Nephron progenitor cell (in vitro differentiated cells): Measurements from ENCODE around the gene CCDC146.

ENCODE experiments used
- DNase-seq: peaks from one replicate; pipeline ENCODE4 v3.0.0; 2021
- H3K27ac Mint-ChIP-seq: 2 replicates; pipeline ENCODE4 v1.8.0; 2021; ENCODE audit warnings: mild to moderate bottlenecking, moderate library complexity, mixed read lengths
- H3K27me3 Mint-ChIP-seq: 2 replicates; pipeline ENCODE4 v1.8.0; 2021; ENCODE audit warnings: mild to moderate bottlenecking, low read depth, mixed read lengths; ENCODE audit not compliant: poor library complexity
- H3K36me3 Mint-ChIP-seq: 2 replicates; pipeline ENCODE4 v1.8.0; 2021; ENCODE audit warnings: low read depth, mixed read lengths
- H3K4me1 Mint-ChIP-seq: 2 replicates; pipeline ENCODE4 v1.8.0; 2021; ENCODE audit warnings: mixed read lengths
- H3K4me3 Mint-ChIP-seq: 2 replicates; pipeline ENCODE4 v1.8.0; 2021; ENCODE audit warnings: mild to moderate bottlenecking, moderate library complexity, mixed read lengths
- H3K9me3 Mint-ChIP-seq: 2 replicates; pipeline ENCODE4 v1.8.0; 2021; ENCODE audit warnings: mild to moderate bottlenecking, moderate library complexity, mixed read lengths
- TF ChIP-seq, protein P1 (sequence below): fragments of 200-600 bp; sonication (generic); IDR thresholded peaks from 2 replicates; pipeline ENCODE4 v1.5.0; 2021; ENCODE audit warnings: antibody characterized with exemption

The CCDC146 gene

DNA sequence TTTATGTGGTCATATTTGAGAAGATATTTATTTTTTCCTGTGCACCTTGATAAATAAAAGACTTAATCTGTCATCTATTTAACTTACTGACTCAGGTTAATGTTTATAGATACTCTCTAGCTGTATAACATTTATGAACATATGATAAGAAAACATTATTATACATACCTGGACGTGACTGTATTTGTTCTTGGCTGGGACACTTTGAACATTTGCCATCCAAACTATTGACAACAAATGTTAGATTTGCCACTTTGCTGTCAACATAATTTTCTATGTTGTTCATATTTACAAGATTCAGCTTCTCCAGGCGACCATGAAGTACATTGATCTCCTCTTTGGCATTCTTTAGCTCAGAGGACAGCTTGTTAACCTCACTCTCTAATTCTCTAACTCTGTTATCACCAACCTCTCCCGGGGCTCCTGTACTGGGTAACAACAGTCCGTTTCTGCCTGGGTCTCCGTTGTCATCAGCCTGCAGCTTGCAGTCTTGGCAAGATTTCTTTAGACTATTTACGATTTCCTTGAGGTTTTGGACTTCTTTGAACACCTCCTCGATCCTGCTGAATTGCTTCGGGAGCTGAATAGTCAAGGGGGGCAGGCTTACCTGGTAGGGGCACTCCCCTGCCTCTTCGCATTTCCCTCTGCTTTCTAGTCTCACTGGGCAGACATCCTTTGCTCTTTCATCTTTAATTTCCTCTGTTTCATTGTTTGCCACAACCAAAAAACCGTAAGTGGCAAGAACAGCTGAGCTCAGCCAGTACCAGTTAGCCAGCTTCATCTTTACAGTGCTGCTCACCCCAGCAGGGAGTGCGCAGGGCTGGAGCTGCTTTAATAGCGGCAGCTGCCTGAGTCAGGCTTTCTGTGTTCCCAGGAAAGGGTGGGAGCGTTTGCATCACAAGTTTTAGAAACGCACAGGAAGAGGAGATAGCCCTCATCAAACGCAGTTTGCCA lies 76.9 kb downstream of the CCDC146 start, which contains the start of gene FGL2:
FGL2 (minus strand) TSS at position 807 of the 954 bp plus-strand sequence; CDS start at position 781, 26 bp downstream.
- peak within 1 kb of the TSS; percentile 68 for H3K4me3 Mint-ChIP-seq
- H3K9me3 Mint-ChIP-seq: no peaks in the 10 kb centered on the region
- peaks cover 17% of the 10 kb centered on the region for H3K27me3 Mint-ChIP-seq
- H3K27ac Mint-ChIP-seq: no peak within 1 kb of the TSS
- peak; percentile 26 for DNase-seq
- TF ChIP-seq, protein P1, sequence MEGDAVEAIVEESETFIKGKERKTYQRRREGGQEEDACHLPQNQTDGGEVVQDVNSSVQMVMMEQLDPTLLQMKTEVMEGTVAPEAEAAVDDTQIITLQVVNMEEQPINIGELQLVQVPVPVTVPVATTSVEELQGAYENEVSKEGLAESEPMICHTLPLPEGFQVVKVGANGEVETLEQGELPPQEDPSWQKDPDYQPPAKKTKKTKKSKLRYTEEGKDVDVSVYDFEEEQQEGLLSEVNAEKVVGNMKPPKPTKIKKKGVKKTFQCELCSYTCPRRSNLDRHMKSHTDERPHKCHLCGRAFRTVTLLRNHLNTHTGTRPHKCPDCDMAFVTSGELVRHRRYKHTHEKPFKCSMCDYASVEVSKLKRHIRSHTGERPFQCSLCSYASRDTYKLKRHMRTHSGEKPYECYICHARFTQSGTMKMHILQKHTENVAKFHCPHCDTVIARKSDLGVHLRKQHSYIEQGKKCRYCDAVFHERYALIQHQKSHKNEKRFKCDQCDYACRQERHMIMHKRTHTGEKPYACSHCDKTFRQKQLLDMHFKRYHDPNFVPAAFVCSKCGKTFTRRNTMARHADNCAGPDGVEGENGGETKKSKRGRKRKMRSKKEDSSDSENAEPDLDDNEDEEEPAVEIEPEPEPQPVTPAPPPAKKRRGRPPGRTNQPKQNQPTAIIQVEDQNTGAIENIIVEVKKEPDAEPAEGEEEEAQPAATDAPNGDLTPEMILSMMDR: no peak
- no peaks in the 10 kb centered on the region for H3K36me3 Mint-ChIP-seq
- peaks cover 7% of the 10 kb centered on the region for H3K4me1 Mint-ChIP-seq

DNA sequence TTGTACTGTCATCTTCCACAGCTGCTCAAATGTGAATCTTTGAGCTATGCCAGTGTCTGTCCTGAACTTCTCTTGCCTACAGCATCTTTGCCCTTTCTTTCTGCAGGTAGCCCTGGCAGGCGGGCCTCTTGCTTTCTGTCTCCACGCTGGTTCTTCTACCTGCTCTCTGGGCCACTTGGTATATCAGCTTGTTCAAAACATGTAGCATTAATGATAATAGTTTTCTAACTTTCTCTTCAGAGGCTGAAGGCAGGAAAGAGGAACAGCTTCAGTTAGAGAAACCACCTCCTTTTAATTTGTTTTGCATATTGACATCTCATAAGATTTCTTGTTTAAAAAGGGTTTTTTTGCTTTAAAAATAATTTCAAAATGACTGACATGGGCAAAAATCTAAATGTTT lies 78.1 kb downstream of the CCDC146 start:
- Mint-ChIP-seq H3K4me3 (no peak overlapping the region), H3K27ac (no peak overlapping the region), H3K4me1 (peaks cover 7% of the 10 kb centered on the region), H3K36me3 (no peaks in the 10 kb centered on the region), H3K27me3 (peaks cover 17% of the 10 kb centered on the region), H3K9me3 (no peaks in the 10 kb centered on the region)
- TF ChIP-seq, protein P1: no peak
- no peak for DNase-seq

DNA sequence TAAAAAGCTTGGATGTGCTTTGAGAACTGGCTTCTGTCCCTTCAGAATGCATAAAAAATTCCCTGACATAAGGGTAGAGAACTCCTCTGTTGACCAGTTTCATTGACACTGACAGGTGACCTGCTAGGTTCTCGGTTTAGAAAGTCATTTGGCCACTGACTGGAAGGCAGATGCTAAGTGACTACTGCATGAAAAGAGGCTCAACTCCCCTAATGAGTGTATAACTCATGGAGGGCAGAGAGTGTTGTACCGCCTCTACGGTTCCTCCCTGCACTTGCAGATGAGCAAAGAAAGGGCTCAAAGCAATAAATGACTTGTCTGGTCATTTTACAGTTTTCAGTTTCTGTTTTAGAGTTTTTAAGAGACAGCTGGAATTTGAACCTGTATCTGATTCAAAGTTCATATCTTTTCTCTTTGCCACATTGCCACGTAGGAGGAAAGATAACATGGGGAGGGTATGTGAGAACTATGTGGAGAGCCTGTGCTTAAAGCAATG lies 80.1 kb downstream of the CCDC146 start:
- DNase-seq: no peak
- Mint-ChIP-seq H3K27ac (no peak overlapping the region), H3K4me1 (peaks cover 7% of the 10 kb centered on the region), H3K9me3 (no peaks in the 10 kb centered on the region), H3K4me3 (no peak overlapping the region), H3K36me3 (no peaks in the 10 kb centered on the region), H3K27me3 (peaks cover 17% of the 10 kb centered on the region)
- TF ChIP-seq, protein P1: no peak

DNA sequence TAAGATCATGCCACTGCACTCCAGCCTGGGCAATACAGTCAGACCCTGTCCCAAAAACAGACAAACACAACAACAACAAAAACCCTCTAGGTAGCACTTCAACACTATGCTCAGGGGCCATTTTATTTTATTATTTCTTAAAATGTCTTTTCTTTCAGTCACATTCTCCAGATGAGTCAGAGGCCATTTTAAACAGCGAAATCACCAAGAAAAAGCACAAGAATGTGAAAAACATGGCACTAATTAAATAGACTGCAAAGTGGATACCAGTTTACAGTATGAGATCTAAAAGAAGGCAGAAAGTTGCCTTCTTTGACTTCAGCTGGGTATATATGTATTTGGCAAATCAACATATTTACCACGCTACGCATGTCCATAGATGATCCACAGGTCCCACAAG lies 83.3 kb downstream of the CCDC146 start:
- Mint-ChIP-seq H3K4me1 (no peaks in the 10 kb centered on the region), H3K4me3 (no peak overlapping the region), H3K9me3 (peaks cover 23% of the 10 kb centered on the region), H3K27ac (no peak overlapping the region), H3K36me3 (peaks cover 7% of the 10 kb centered on the region), H3K27me3 (peaks cover 4% of the 10 kb centered on the region)
- DNase-seq: no peak
- TF ChIP-seq, protein P1: no peak

DNA sequence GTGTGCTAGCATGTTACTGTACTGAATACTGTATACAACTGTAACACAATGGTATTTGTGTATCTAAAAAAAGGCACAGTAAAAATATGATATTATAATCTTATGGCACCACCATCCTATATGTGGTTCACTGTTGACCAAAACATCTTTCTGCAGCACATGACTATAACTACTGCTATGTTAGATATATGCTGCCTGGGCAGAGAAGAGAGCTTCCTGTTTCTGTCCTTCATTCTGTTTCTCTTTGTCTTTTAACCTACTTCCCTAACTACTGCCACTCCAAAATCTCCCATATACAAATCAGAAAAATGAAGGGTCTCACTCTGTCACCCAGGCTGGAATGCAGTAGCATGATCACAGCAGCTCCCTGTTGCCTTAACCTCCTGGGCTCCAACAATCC lies 86.0 kb downstream of the CCDC146 start:
- H3K4me3 Mint-ChIP-seq: no peak overlapping the region
- TF ChIP-seq, protein P1: no peak
- no peak for DNase-seq
- peaks cover 7% of the 10 kb centered on the region for H3K36me3 Mint-ChIP-seq
- peaks cover 34% of the 10 kb centered on the region for H3K9me3 Mint-ChIP-seq
- no peaks in the 10 kb centered on the region for H3K4me1 Mint-ChIP-seq
- no peak overlapping the region for H3K27ac Mint-ChIP-seq
- H3K27me3 Mint-ChIP-seq: no peaks in the 10 kb centered on the region
